Measurements from ENCODE around the gene CAMKV.

GRCh38 chr3:49867400-49867799 lies 2.3 kb downstream of the CAMKV start:
- TF ChIP-seq CTCF (IDR thresholded peaks at IDR 0.05): no peak
- TF ChIP-seq POLR2AphosphoS5 (IDR thresholded peaks at IDR 0.05): no peak
- TF ChIP-seq POLR2A (IDR thresholded peaks at IDR 0.05): no peak
